Mucosa of descending colon (tissue), 3 donors: ENCODE data around the gene KIAA0040. TPM values are rescaled to one million over a fixed set of nuclear protein-coding genes. Genes with fewer than 3 reads are reported as not detected.

ENCODE experiments used
- ATAC-seq: fragments of 200-7000 bp; cut with Tn5 transposase; one replicate; pipeline ENCODE4 v1.9.1; 2020; ENCODE audit warnings: mild to moderate bottlenecking, moderate library complexity
- DNase-seq, 3 donors: peaks; one replicate each; pipeline ENCODE4 v3.0.0-alpha.2; 2020
- H3K36me3 ChIP-seq: fragments of 200-600 bp; one replicate; pipeline ENCODE4 v1.8.0; 2021; ENCODE audit warnings: low read depth, mild to moderate bottlenecking
- H3K4me1 ChIP-seq: fragments of 200-600 bp; one replicate; pipeline ENCODE4 v1.8.0; 2021; ENCODE audit warnings: low read depth, mild to moderate bottlenecking
- H3K4me3 ChIP-seq: fragments of 200-600 bp; one replicate; pipeline ENCODE4 v1.8.0; 2021; ENCODE audit warnings: mild to moderate bottlenecking
- H3K9me3 ChIP-seq: fragments of 200-600 bp; one replicate; pipeline ENCODE4 v1.8.0; 2021; ENCODE audit warnings: mild to moderate bottlenecking
- CTCF ChIP-seq: fragments of 200-600 bp; IDR thresholded peaks from one replicate; pipeline ENCODE4 v1.8.0; 2022; ENCODE audit warnings: antibody characterized with exemption, mild to moderate bottlenecking
- intact Hi-C, 2 donors: fragments of 100-400 bp; cut with DNase I in 1 of 2; cut with micrococcal nuclease in 1 of 2; formaldehyde crosslinking; loops; one replicate each; pipeline versions ENCODE4 v1.11.0 to v1.11.1; 2022; cut with DNase I, micrococcal nuclease
- total RNA-seq, 3 donors: library from RNA; stranded (reverse); fragmentation: NEBNext Ultra II Directional in 2 of 3; extraction: Animal tissue kit (Norgen Biotek cat#: 25700) in 2 of 3; gene quantifications; one replicate each; pipeline versions ENCODE4 v1.2.1 to v1.2.4, GENCODE V29; 2021 to 2023
- donor health status: DM: no; HTN: no; CAD: no; lungs with moderate emphysema.
- donor health status: DM: no; HTN: no; CAD: no.
- donor health status: DM: no; HTN: yes; CAD: no.

The KIAA0040 gene
- total RNA-seq, 3 donors from 2014 or later = 13.3 to 18.8 (median 13.3) TPM

DNA sequence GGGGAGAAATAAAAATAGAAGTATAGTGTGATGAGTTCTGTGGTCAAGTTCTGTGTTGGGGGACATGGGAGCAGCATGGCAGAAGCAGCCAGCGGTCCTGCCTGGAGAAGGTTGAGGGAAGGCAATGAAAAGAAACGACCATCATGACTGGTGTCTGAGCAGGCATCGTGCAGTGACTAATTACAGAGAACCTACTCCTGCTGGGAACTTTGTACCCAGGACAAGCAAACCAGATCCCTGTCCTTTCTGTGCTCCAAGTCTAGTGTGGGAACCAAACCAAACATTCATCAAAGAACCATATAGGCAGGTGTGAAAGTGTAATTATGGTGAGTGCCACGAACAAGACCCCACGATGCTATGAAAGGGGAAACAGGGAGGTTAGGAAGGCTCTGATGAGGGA is 25.8 kb downstream of the KIAA0040 start:
- no peak for DNase-seq

DNA sequence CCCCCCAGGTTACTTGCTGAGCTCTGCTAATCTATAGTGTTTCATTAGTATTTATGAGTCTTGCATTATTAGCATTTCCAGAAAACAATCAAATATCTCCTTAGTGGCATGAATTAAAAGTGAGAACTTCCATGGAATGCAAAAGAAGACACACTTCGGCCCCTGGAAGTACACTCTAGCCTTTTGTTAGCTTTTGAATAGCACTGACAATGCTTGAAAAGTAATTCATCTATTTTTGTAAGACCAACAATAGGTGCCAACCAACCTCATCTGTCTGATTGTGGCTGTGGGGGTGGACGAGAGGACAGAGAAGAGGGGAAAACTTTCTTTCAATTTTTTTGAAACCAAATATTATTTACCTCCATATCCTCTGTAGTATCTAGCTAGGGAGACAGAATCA is 27.8 kb downstream of the KIAA0040 start:
- no peak for TF ChIP-seq CTCF
- ATAC-seq (no peak), DNase-seq (no peak)
- Histone ChIP-seq H3K4me3 (no peak overlapping the region), H3K4me1 (peaks cover 9% of the 10 kb centered on the region), H3K9me3 (no peaks in the 10 kb centered on the region), H3K36me3 (peaks cover 5% of the 10 kb centered on the region)
- intact Hi-C loops = no loop called here

More for the DNA sequence above, 25.8 kb downstream of the KIAA0040 start:
- no peak for TF ChIP-seq CTCF
- Histone ChIP-seq H3K36me3 (peaks cover 5% of the 10 kb centered on the region), H3K4me1 (peaks cover 9% of the 10 kb centered on the region), H3K9me3 (no peaks in the 10 kb centered on the region), H3K4me3 (no peak overlapping the region)
- no peak for ATAC-seq
- intact Hi-C loops = no loop called here

- no peaks in the 10 kb centered on the region for H3K9me3 ChIP-seq
- H3K4me1 ChIP-seq = no peaks in the 10 kb centered on the region
- peaks cover 5% of the 10 kb centered on the region for H3K36me3 ChIP-seq
- no peak overlapping the region for H3K4me3 ChIP-seq
- DNase-seq (no peak), ATAC-seq (no peak)
- intact Hi-C loops = no loop called here
- no peak for TF ChIP-seq CTCF
These were observed 28.9 kb downstream of the KIAA0040 start for GRCh38 chr1:175163702-175164101.

DNA sequence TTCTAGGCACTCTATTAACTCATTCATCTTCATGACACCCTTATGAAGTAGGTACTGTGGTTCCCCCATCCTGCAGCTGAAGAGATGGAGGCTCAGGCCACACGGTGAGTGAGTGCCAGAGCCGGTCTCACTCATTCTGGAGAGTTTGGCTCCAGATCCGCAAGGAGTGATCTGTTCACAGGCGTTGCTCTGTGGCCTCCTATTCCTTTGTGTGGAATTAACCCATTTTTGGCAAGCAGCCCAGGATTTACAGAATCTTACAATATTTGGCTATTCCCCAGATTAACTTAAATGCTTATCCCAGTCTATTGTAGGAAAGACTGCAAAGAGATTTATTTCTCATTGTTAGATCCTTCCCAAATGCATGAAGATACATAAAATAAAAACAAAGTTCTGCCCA is 29.6 kb downstream of the KIAA0040 start:
- peaks cover 5% of the 10 kb centered on the region for H3K36me3 ChIP-seq
- TF ChIP-seq CTCF = no peak
- DNase-seq = no peak
- no peaks in the 10 kb centered on the region for H3K4me1 ChIP-seq
- H3K4me3 ChIP-seq = no peak overlapping the region
- intact Hi-C loops = no loop called here
- H3K9me3 ChIP-seq = no peaks in the 10 kb centered on the region
- no peak for ATAC-seq

DNA sequence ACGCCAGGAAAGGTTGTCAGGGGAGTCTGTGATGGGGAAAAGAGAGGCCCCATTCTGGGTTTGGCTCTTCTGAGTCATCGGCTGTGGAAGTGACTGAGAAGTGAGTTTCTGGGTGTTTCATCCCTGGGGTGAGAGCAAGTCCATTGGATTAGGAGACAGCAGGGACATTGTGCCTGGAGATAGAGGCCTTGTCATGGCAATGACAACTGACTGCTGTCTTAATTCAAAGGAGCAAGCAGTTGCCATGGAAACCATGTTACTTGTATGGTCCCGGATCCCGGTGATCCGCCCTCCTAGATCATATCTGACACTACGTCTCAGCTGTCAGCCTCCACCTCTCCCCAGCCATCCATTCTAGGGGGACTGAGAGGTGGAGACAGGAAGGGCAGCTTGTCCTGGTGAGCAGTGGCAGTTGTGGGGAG is 34.4 kb downstream of the KIAA0040 start:
- Histone ChIP-seq H3K4me1 (no peaks in the 10 kb centered on the region), H3K4me3 (no peak overlapping the region), H3K9me3 (no peaks in the 10 kb centered on the region), H3K36me3 (no peaks in the 10 kb centered on the region)
- no peak for TF ChIP-seq CTCF
- intact Hi-C loops = loop anchor here in 1 of 2 donors (5.0 kb wide), 1 partner anchor 64 kb away; no protein-coding TSS in a partner anchor
- ATAC-seq (no peak), DNase-seq (no peak)

- Histone ChIP-seq H3K4me3 (no peak overlapping the region), H3K36me3 (no peaks in the 10 kb centered on the region), H3K9me3 (no peaks in the 10 kb centered on the region), H3K4me1 (no peaks in the 10 kb centered on the region)
- ATAC-seq = no peak
- intact Hi-C loops = loop anchor here in 1 of 2 donors (5.0 kb wide), 1 partner anchor 65 kb away; no protein-coding TSS in a partner anchor
- TF ChIP-seq CTCF = no peak
- DNase-seq = no peak
These were observed 35.4 kb downstream of the KIAA0040 start for GRCh38 chr1:175157200-175157599.
